ENCODE data around the gene PKP2.
"Not testable (repeated sequence)": the region's sequence is repeated elsewhere in the genome, so short reads cannot be mapped to it uniquely, and the experiment has no call there.

Gene PKP2

DNA sequence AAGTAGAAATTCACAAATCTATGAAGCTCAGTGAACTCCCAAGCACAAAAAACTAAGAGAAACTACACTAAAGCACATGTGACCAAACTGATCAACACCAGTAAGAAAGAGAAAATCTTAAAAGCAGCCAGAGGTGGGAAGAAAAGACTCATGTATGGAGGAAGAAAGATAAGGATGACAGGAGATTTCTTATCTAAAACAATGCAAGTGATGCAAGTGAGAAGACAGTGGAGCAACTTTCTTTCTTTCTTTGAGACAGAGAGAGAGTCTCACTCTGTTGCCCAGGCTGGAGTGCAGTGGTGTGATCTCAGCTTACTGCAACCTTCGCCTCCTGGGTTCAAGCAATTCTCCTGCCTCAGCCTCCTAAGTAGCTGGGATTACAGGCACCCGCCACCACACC, 34.9 kb downstream of the PKP2 start:
- not testable (repeated sequence) for DNase-seq (ENCODE audit: low read depth)

- DNase-seq (ENCODE audit: low read depth), result no peak
Observed at GRCh38 chr12:32860192-32860591, 36.4 kb downstream of the PKP2 start.

DNA sequence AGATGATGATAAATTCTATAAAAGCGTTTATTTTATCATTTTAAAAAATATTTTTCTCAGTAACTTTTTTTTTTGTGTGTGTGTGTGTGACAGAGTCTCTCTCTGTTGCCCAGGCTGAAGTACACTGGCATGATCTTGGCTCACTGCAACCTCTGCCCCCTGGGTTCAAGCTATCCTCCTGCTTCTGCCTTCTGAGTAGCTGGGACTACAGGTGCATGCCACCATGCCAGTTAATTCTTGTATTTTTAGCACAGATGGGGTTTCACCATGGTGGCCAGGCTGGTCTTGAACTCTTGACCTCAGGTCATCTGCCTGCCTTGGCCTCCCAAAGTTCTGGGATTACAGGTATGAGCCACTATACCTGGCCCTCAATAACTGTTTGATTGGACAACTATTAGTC, 37.2 kb downstream of the PKP2 start:
- no peak for DNase-seq (ENCODE audit: low read depth)

DNA sequence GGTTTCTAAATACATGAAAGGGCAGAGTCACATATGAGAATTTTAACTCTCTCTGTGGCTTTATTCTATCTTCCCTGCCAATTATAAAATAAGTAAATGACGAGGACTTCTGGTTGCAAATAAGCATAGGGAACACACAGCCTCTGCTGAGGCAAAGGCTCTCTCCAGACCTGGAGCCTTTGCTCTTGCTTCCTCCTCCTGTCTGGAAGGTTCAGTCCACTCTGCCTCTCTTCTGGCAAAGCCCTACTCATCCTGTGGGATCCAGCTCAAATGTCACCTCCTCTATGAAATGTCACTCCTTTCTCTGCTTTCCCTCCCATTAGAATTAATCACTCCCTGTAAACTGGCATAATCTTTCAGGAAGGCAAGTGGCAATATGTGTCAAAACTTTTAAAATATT, 41.9 kb downstream of the PKP2 start:
- no peak for DNase-seq (ENCODE audit: low read depth)

DNA sequence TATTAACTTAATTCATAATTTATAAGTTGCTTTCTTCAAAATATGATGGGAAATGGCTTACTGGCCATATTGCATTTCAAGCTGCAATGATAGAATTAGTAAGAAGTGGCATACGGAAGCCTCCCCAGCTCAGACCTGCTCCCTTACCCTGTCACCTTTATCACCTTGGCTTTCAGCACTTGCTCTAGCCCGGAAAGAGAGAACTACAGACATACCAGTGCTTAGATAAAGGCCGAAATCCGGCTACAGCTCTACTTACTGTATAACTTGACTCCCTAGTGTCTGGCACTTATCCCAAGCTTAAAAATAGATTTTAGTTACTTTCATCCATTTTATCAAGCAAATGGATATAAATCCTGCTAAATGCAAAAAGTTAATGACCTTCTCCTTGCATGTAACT, 42.5 kb downstream of the PKP2 start:
- no peak for DNase-seq (ENCODE audit: low read depth)

GRCh38 chr12:32847287-32847686, 49.3 kb downstream of the PKP2 start:
- DNase-seq (ENCODE audit: low read depth), result no peak

DNA sequence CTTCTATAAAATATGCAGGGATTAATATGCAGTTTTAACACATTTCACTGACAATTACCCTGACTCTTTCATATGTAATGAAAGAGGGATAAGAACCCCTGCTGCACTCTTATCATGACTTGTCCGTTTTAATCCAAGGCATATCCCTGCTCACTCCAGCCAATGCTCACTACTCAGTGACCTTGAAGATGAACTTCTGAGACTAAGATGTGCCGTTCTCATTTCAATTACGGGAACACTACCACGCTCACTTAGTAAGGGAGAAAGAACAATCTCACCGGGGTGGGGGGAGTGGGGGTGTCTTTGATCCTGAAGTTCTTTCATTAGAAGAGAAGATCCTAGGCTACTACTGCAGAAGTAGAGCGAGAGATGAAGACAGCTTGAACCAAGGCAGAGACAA, 50.5 kb downstream of the PKP2 start:
- DNase-seq (ENCODE audit: low read depth), result no peak

GRCh38 chr12:32843528-32844095, 53.0 kb downstream of the PKP2 start:
- DNase-seq (ENCODE audit: low read depth), result no peak

DNA sequence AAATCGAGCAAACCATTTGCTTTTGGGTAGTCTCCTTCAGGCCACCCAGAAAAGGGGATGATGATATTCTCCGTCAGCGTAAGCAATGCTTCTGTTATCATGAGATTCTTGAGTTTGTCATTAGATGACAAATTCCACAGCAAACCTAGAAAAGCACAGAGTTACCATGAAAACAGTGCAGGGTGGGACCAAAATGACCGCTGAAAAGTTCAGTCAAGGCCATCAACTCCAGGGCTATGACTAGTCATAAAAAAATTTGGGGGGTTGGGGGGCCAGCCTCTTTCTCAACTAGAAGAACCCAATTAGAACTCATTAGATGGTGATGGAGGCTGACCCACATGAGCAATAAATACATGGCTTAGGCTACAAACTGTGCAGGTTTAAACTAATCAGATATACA, 55.5 kb downstream of the PKP2 start:
- DNase-seq (ENCODE audit: low read depth), result no peak

DNA sequence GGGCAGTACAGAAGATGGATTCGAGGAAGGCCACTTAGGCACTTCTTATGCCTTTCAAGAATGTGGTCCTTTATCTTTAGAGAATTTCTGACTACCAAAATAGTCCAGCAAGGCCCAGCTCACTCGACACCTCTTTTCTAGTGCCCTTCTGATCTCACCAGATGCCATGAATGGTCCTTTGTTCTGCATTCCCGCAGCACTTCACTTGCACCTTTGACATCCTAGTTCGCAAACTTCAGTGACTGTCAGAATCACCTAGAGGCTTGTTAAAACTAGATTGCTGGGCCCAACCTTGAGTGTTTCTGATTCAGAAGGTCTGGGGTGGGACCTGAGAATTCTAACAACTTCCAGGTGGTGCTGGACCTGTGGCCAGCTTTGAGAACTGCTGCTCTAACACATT, 56.7 kb downstream of the PKP2 start:
- DNase-seq (ENCODE audit: low read depth), result no peak

GRCh38 chr12:32837974-32838373, 58.6 kb downstream of the PKP2 start:
- DNase-seq (ENCODE audit: low read depth), result no peak

DNA sequence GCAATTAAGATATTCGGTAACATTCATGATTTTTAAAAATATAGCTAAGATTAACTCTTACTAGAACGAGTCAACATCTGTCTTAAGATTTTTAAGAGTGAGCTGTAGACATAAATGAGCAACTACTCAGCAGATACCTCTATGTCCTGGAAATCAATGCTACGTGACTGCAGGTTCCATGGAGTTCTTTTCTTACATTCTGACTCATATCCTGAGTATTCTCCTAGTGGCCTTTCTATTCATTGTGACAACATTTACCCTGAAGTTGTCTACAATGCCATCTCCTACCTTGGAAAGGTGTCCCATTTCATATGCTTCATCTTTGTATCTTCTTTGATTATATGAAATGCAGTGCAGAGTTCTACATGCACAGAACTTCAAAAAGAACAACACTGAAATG, 59.9 kb downstream of the PKP2 start:
- no peak for DNase-seq (ENCODE audit: low read depth)

GRCh38 chr12:32834122-32834521, 62.5 kb downstream of the PKP2 start:
- no peak for DNase-seq (ENCODE audit: low read depth)

GRCh38 chr12:32828552-32828951, 68.0 kb downstream of the PKP2 start:
- DNase-seq (ENCODE audit: low read depth), result no peak

- DNase-seq (ENCODE audit: low read depth), result no peak
Observed at GRCh38 chr12:32828120-32828519, 68.5 kb downstream of the PKP2 start.

DNA sequence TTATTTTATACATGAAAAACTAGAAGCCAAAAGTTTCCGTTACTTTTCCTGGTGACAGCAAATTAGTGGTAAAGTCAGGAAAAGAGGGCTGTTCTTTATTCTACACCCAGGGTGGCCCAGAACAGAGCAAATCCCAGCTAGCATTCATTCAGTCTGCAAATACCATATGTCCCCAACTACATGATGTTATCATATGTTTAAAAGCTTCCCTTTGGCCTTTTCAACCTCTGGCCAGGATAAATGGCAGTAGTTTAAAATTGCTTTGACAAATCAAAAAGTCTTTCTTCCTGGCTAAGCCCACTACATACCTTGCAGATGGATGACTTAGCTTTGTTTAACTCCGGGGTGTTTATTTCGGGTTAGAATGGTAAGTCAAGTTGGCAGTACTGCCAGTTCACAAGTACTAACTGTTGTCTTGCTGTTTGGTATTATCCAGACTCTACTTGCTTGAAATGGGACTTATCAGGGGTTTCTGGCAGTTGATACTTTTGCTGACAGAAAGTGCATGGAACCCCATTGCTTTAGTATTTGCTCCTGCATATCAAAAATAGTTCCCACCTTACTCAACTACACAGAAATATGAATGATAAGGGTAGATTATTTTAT, 69.7 kb downstream of the PKP2 start:
- no peak for DNase-seq (ENCODE audit: low read depth)

DNA sequence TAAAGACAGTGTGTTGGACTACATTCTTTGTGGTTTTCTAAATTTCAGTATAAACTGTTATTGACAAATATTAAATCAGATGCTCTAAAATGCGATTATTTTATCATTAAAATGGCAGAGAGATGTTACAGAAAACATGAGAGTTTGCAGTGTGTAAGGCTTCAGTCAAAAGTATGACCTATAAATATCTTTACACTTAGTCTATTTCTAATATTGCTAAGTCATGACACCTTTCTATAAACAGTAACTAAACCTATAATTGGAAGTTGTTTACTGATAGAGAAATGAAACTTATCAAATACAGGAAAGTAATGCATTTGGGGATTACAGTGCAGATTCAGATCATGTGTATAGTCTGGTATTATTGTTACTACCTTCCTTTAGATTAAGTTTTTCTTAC, 72.0 kb downstream of the PKP2 start:
- no peak for DNase-seq (ENCODE audit: low read depth)

DNA sequence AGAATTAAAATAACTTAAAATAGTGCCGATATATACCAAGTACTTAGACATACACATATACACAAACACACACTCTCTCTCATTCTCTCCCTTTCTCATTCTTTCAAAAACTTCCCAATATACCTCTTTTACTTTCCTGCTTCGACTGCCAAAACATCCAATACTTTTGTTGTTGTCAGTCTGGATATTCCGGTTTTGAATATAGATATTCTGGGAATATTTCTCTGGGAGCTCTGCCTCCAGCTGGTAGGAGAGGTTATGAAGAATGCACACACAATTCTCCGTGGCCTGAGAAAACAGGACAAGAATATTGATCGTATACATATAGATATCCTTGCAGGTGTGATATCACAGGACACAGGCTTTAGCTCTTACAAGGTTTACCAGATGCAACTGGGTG, 74.2 kb downstream of the PKP2 start:
- no peak for DNase-seq (ENCODE audit: low read depth)

DNA sequence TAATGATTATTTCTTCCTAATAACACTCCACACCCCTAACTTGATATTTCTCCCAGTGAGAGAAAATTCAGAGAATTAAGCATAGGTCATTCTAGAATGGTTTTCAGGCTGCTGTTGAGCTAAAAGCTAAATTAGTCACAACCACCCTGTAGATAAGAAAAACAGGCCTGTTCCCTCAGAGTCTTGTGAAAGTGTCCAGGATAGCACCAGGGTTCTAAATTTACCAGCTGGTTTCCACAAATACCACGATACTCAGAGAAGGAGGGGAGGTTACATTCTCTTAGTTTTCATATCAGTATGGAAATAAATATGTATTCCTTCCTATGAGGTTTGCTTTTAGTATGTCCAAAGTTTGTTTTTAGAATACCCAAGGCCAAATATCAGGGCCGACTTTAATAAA, 74.9 kb downstream of the PKP2 start:
- no peak for DNase-seq (ENCODE audit: low read depth)

DNA sequence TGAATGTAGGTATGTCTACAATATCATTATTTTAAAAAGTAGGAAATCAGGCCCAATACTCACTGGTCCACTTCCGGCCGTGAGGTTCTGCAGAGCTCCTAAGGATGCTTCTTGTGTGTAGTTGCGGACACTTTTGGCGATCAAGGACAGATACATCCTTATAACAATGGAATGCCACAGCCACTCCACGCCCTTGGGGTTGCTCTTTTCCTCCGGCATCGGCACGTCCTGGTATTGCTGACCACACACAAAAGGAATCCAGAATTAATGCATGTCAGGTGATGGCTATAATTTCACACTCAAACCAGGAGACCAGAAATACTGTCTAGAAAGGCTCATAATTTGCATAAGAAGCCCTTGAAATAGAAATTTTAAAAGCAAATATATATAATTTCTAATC, 75.3 kb downstream of the PKP2 start:
- no peak for DNase-seq (ENCODE audit: low read depth)

DNA sequence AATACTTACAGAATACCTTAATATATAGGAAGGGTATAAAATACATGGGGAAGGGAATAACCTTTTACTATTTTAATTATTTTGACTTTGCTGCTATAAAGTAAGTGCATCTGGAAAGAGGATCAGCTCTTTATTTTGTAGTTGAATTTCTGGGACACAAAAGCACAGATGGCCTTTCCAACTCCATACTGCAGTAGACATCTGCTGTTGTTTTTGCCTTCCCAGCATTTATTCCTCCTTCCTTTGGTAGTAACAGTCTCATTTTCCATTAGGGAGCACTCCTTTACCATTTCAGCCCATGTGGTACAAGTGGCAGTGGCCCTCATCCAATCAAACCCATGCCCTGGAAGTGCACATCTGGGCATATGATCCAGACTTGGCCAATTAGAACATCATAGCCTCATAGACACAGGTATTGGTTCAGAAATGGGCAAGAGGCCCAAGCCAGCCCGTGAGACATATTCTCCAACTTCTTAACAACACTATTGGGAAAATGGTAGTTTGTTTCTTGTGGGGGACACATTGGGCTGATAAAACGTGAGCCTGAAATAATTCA, 76.1 kb downstream of the PKP2 start:
- DNase-seq (ENCODE audit: low read depth), result no peak

- no peak for DNase-seq (ENCODE audit: low read depth)
Observed at GRCh38 chr12:32819424-32819823, 77.2 kb downstream of the PKP2 start.

DNA sequence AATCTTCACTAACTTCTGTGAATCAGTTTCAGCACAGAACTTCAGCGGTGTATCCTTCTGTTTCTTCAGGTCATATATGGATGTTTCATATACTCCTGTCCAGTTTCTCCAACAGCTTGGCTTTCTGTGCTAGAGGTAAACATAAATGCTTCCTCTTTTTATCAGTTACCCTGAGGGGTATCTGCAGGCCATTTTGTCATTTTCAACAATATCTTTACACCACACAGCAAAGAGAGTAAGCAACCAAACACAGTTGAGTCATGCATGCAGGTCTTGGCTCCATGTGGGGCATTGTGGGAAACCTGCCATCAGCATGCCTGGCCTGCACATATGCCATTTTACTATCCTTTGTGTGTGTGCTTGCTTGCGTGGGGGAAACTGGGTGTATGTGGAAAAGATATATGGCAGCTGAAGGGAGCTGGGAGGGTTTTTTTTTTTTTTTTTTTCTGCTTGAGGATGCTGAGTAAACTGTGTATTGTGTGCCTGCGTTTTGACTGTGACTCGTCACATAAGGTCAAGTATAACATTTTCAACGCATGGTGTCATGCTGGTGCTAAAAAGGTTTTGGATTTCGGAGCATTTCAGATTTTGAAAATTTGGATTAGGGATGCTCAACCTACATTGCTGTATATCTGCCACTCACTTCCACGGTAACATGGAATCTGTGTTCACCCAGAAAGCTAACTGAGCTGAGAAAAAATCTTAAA, 84.7 kb downstream of the PKP2 start:
- no peak for DNase-seq (ENCODE audit: low read depth)

DNA sequence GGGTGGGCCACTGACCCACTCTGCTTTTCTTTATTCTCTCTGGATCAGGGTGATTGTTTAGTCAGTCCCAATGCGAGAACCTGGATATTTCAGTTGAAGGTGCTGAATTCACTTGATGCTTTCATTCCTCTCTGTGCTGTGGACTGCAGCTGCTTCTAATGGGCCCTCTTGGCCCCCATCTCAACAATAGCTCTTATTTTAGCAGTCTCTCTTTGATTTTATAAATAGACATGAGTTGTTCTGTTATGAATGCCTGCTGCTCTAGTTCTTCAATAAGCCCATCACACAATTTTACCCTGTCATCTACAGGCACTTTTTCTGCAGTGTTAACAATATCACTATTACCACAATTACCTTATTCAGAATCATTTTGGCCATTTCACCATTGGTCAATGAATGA, 86.7 kb downstream of the PKP2 start:
- no peak for DNase-seq (ENCODE audit: low read depth)
